ENCODE results near the gene PPARG.
"Not testable (repeated sequence)": the region's sequence is repeated elsewhere in the genome, so short reads cannot be mapped to it uniquely, and the experiment has no call there.

Gene PPARG

DNA sequence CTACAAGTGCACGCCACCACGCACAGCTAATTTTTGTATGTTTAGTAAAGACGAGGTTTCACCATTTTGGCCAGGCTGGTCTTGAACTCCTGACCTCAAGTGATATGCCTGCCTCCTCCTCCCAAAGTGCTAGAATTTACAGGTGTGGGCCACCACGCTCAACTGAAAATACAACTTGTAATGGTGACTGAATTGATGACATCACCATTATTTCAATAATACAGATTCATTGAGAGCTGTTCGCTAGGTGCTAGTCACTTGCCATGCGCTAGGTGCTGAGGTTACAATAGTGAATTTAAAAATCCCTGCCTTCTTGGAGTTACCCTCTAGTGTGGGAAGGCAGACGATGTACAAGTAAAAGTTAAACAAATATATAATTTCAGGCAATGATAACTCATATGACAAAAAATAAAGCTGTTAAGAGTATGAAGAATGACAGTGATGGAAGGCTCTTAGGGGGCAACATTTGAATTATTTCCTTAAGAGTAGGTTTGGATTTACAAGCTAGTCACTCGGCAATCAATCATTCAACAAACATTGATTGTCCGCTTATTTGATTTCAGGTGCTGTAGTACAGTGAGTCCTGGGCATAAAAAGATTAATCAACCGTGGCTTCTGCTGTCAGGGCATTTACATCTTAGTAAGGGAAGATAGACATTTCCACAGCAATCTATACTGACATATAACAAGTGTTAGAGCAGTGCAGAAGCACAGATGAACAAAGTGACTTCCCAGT, 9.1 kb upstream of the PPARG start:
- DNase-seq = no peak

GRCh38 chr3:12280357-12280806, 8.5 kb upstream of the PPARG start:
- no peak for DNase-seq

GRCh38 chr3:12284591-12284990, 4.3 kb upstream of the PPARG start:
- DNase-seq = no peak

GRCh38 chr3:12285003-12285555, 3.8 kb upstream of the PPARG start:
- DNase-seq = no peak

DNA sequence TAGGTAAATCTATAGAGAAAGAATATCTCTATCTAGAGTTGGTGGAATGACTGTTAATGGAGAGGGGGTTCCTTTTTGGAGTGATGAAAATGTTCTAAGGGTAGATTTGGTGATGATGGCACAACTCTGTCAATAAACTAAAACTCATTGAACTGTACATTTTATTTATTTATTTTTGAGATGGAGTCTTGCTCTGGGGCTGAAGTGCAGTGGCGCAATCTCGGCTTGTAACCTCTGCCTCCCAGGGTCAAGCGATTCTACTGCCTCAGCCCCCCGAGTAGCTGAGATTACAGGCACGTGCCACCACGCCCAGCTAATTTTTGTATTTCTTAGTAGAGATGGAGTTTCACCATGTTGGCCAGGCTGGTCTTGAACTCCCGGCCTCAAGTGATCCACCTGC, 3.1 kb upstream of the PPARG start:
- DNase-seq = not testable (repeated sequence)

DNA sequence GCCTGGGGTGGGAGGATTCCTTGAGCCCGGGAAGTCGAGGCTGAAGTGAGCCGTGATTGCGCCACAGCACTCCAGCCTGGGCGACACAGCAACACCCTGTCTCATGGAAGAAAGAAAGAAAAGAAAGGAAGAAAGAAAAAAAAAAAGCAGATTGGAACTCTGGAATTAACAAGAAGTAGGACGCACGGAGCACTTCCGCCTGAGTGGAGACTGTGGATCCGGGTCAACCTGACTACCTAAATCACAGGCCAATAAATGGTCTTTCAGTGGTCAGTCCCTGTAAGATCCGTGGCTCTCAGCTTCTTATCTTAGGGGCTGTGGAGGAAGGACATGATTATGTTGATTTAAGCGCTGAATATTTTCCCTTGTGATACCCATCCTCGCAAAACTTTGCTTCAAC, 2.4 kb upstream of the PPARG start:
- no peak for DNase-seq

- DNase-seq = peak; percentile 63
These were observed 1.7 kb upstream of the PPARG start for GRCh38 chr3:12286927-12287726.

DNA sequence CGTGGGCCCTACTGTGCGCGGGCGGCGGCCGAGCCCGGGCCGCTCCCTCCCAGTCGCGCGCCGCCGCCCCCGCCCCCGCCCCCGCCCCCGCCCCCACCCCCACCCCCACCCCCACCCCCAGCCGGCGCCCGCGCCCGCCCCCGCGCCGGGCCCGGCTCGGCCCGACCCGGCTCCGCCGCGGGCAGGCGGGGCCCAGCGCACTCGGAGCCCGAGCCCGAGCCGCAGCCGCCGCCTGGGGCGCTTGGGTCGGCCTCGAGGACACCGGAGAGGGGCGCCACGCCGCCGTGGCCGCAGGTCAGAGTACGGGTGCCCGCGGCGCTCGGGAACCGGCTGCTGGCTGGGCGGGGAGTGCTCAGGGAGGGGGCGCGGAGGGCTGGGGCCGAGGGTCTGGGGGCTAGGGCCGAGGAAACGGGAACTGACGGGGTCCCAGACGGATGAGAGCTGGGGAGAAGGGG, 1.1 kb upstream of the PPARG start:
- DNase-seq = peak; percentile 56

DNA sequence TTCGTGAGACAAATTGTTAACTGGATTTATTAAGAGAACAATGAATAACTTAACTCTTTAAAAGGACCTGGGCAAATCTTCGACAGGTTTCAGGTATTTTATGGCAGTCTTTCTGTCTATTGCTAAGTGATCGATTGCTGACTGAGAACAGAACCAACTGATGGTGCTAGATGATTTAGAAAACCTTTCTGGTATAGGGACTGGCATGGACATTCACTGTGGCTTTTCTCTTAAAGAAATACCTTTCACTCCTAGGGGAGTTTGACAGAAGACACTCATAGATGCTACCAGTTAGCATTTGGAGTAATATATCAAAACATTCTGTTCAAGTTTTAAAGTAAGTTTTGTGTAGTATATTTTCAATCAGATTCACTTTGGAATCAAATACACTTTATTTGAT, 654 bp downstream of the PPARG start:
- no peak for DNase-seq

GRCh38 chr3:12292770-12293169, 3.9 kb downstream of the PPARG start:
- no peak for DNase-seq

DNA sequence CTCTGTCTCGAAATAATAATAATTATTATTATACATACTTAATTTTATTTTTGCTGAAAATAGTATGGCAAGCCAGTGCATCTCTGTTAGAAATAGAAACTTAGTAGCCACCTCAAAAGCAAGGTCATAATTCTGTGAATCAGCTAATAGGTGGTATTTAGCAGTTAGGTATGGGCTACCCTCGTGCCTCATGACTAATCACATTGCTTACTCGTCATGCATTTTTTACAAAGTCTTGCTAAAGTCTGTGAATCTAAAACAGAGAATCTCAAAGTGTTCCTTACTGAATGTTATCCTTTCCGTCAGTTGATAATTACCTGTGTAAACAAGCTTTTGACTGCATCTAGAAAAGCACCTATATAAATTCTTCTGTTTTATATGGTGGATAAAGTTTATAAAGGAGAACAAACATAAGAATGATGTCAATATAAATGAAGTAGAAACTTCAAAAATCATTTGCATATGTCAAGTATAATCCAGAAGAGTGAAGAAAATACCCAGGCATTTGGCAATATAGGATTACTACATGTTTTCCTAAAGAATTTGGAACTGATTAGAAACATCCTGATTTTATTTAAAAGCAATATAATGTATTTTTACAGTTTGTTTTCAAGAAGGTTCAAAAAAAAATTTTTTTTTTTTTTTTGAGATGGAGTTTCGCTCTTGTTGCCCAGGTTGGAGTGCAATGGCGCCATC, 6.2 kb downstream of the PPARG start:
- no peak for DNase-seq

DNA sequence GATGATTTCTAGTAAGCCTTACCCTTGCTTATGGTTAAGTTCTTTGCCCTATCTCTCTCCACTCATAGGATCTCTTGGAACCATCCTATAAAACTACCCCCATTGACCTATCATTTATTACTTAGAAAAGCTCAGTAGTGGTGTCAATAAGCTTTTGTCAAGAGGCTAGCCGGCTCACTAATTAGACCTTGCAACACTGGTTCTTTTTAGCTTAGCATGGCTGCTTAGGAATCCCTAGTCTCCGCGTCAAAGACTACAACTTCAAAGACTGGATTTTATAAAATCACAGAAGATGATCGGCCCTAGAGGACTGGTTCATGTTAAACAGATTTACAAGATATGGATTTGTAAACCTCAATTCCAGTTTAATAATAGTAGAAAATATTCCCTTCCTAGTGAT, 7.6 kb downstream of the PPARG start:
- no peak for DNase-seq

DNA sequence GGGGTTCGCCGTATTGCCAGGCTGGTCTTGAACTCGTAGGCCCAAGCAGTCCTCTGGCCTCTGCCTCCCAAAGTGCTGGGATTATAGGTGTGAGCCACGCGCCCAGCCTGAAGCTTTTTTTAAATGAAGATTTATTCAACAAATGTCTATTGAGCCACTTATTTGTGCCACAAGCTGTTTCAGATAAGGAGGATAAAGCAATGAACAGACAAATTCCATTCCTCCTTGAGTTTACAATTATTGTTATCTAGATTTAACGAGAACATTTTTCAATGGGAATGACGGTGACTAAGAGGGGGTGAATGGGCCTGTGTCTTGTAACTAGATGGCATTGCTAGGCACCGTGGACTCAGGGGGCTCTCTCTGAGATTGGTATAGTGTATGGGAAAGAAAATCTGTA, 10.2 kb downstream of the PPARG start:
- DNase-seq = no peak

DNA sequence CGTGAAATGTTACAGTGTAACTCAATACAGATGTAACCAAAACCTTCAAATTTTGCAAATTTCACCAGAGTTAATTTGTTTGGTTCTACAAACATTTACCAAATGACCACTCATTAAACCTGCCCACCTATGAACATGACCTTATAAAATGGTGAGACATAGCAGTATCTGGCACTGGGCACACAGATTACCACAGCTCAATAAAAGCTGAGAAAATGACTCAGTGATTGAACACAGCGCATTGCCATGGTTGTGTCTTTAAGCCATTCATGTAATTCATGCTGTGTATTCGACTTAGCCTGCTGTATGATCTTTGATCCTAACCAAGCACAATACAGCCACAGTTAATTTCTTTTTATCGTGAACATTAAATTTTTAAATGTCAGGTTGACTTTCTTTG, 11.3 kb downstream of the PPARG start:
- DNase-seq = no peak

DNA sequence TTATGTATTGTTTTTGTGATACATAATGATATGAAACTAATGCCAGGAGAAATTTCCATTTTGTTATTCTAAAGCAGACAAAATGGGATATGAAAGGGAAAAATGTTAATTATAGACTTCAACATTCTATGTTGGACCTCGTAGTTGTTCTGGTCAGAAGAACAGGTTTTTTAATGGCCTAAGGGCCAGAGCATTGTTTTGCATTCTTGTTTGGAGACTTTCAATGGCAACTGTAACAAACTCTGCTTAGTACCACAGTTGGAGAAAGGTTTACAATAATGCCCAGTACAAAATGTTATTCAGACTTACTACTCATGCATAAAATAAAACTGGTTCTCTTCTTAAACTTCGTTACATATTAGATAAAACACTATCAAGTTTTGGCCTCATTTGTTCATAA, 12.2 kb downstream of the PPARG start:
- DNase-seq = no peak

DNA sequence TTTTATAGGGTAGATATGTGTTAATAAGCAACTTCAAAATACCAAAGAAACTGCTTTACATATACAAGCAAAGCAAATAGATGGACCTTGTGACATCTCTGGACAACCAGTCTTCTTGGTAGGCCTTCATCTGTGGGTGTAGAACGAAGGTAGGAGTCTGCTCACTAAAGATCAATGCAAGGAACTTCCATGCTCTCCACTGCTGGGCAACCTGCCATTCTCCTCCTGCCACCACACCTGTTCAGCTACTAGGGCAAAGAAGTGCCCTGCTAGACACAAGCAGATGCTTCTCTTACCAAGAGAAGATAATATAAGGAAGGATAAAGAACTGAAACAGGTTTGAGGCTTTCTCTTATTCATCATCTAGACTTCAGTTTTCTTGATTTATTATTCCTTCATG, 12.6 kb downstream of the PPARG start:
- no peak for DNase-seq

DNA sequence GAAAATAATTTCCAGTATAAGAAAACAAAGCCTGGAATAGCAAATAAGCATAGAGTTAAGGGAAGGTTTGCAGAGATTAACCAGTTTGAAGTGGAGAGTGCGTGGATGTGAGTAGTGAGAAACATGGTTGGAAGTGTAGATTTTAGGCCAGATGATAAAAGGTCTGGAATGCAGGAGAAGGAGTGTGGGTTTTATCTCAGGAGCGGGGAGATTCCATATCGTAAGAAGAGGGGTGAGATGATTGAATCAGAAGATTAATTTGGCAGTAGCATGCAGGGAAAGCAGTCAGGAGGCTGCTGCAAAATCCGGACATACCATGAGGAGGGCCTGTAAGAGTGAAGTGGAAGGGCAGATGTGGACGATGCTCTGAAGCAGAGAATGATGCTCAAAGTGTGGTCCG, 13.7 kb downstream of the PPARG start:
- DNase-seq = no peak

DNA sequence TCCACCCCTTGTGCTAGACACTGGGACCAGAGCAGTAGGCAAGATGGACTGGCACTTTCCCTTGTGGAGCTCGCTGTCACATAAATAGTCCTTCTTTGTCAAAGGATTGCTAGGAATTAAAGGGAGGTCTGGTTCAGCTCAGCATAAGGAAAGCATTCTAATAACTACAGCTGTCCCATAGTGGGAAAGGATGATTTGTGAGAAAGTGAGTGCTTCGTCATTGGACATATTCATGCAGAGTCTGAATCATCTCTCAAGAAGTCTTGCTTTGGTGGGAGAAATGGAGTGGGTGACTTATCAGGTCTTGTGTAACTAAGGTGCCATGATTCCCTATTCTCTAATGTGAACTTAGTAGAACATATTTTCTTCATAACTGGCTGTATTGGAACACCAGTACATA, 14.7 kb downstream of the PPARG start:
- DNase-seq = no peak

- DNase-seq = no peak
These were observed 15.1 kb downstream of the PPARG start for GRCh38 chr3:12303993-12304392.

DNA sequence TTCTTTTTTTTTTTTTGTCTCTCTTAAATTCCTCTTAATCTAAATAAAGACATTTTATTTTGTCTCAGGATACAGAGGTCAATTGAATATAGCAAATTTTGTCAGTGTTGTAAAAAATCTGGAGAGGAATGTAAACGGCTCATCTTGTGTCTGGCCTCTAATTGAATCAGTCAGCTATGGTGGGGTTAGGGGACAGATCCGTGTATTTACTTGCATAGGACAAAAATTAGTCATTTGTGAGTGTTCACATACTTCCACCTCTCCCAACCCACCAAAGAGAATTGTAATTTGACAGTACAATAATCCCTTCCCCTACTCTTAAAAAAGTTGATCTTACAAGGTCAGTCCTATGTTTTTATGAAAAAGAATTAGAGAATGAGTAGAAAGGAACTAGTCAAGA, 18.3 kb downstream of the PPARG start:
- no peak for DNase-seq

DNA sequence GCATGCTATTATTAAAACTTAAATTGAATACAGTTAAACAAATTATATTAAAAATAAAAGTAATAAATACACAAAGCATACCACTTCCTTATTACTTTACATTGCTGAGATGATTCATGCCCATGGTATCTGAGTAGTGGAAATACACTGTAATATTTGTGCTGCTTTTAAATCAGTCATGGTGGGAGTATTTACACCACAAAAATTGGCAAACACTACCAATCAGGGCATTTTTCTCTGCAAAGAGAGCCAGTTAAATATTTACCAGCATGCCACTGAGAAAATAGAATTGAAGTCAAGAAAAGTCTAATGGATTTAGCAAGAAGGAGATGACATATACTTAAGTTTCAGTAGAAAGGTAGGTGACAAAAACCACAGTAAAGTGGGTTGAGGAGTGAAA, 19.6 kb downstream of the PPARG start:
- no peak for DNase-seq

- no peak for DNase-seq
These were observed 20.8 kb downstream of the PPARG start for GRCh38 chr3:12309716-12310115.

DNA sequence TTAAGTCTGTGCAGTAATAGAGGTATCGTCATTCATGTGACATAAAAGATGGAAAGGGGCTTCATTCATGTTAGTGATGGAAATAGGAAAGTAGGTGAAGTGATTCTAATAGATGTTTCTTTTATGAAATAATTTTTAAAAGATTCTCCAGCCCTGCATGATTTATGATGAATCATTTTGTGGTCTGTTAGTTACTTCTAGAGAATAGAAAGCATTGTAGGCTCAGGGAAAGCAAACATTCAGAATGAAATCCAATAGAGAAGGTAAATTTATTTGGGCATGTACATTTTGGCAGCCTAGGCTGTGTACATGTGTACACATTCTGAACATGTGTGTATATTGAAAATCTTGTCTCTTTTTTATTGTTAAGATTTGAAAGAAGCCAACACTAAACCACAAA, 23.1 kb downstream of the PPARG start:
- no peak for DNase-seq

DNA sequence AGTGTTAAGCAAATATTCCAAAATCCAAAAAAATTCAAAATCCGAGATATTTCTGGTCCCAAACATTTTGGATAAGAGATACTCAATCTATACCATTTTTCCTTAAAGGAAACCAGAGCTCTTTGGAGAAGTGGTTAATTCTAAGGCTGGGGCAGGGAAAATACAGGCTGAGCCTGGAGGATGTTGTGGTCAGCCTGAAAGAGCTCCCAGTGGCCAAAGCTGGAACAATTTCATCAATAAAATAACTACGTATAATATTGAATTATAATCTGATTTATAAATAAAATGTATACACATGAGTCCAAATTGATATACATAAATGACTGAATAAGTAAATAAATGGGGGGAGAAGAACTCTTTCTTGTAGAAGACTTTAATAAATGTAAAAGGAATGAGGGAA, 24.6 kb downstream of the PPARG start:
- DNase-seq = no peak

Data from activated CD8-positive, alpha-beta memory T cell treated with anti-CD3 and anti-CD28 coated beads, Interleukin-2, amount 50 U/mL, for 48 hours (primary cell).